Urinary bladder (tissue), 4 donors: ENCODE results near the gene DSE. TPM values are rescaled to one million over a fixed set of nuclear protein-coding genes. Genes with fewer than 3 reads are reported as not detected.

Source experiments
- DNase-seq: peaks from one replicate; pipeline ENCODE4 v3.0.0-alpha.2; 2015; ENCODE audit errors: extremely low spot score
- H3K27ac ChIP-seq: one replicate; pipeline ENCODE4 v1.5.1; 2013; ENCODE audit warnings: low read depth, mild to moderate bottlenecking, moderate library complexity
- H3K36me3 ChIP-seq: one replicate; pipeline ENCODE4 v1.6.1; 2013; ENCODE audit warnings: mild to moderate bottlenecking, moderate library complexity; ENCODE audit not compliant: insufficient read depth
- H3K4me1 ChIP-seq: one replicate; pipeline ENCODE4 v1.6.1; 2013; ENCODE audit warnings: mild to moderate bottlenecking, moderate library complexity; ENCODE audit not compliant: insufficient read depth
- H3K4me3 ChIP-seq: one replicate; pipeline ENCODE4 v1.5.1; 2013; ENCODE audit warnings: low read depth, low read length
- WGBS: extraction: QIAGEN DNeasy Blood & Tissue Kit; methylation state at CpG from one replicate; pipeline ENCODE4 v1.1.7; 2013; 5-methylcytosine and 5-hydroxymethylcytosine counted together
- polyA plus RNA-seq: library from polyadenylated mRNA; stranded (reverse); fragments of 200-250 nt; gene quantifications from one replicate; pipeline ENCODE4 v1.2.3, GENCODE V29; 2013
- total RNA-seq: library from RNA; depleted of rRNA; stranded (reverse); fragments of >200 nt; gene quantifications from one replicate; pipeline ENCODE4 v1.2.3, GENCODE V29; 2014
- donor health status: healthy with polysubstance abuse.
- donor health status: healthy.

DSE gene
- total and polyA plus RNA-seq, 2 donors: 18.4 to 76.5 TPM

GRCh38 chr6:116458264-116458663 lies 87.5 kb downstream of the DSE start:
- 93% methylated on average over 9 of the region's 9 CpGs for WGBS
- Histone ChIP-seq H3K27ac (no peak overlapping the region), H3K36me3 (no peaks in the 10 kb centered on the region), H3K4me1 (no peaks in the 10 kb centered on the region), H3K4me3 (no peak overlapping the region)
- DNase-seq: no peak

GRCh38 chr6:116459927-116460326 lies 89.2 kb downstream of the DSE start:
- no peaks in the 10 kb centered on the region for H3K4me1 ChIP-seq
- no peak for DNase-seq
- H3K27ac ChIP-seq: no peak overlapping the region
- no peaks in the 10 kb centered on the region for H3K36me3 ChIP-seq
- no peak overlapping the region for H3K4me3 ChIP-seq
- 77% methylated on average over 4 of the region's 4 CpGs for WGBS

GRCh38 chr6:116461331-116461931 lies 90.7 kb downstream of the DSE start, which contains the start of gene CALHM6:
Gene CALHM6, plus strand, starts transcription at chr6:116461375. Its CDS starts 555 bp downstream, at chr6:116461930.
- no peak within 1 kb of the TSS for H3K27ac ChIP-seq
- 44% methylated on average over 13 of the region's 13 CpGs for WGBS

GRCh38 chr6:116461932-116462885 lies 91.5 kb downstream of the DSE start:
- H3K27ac ChIP-seq: no peak overlapping the region
- H3K4me3 ChIP-seq: peak overlapping the region; percentile 42
- no peaks in the 10 kb centered on the region for H3K36me3 ChIP-seq
- 10% methylated on average over 84 of the region's 84 CpGs for WGBS
- H3K4me1 ChIP-seq: no peaks in the 10 kb centered on the region
- DNase-seq: no peak

More at GRCh38 chr6:116461331-116461931, 90.7 kb downstream of the DSE start, which contains the start of gene CALHM6:
- Histone ChIP-seq H3K36me3 (no peaks in the 10 kb centered on the region), H3K4me3 (peak within 1 kb of the TSS; percentile 42), H3K4me1 (no peaks in the 10 kb centered on the region)
- no peak for DNase-seq

GRCh38 chr6:116463301-116463700 lies 92.6 kb downstream of the DSE start:
- no peak overlapping the region for H3K4me3 ChIP-seq
- DNase-seq: no peak
- 88% methylated on average over 4 of the region's 4 CpGs for WGBS
- H3K4me1 ChIP-seq: no peaks in the 10 kb centered on the region
- no peak overlapping the region for H3K27ac ChIP-seq
- H3K36me3 ChIP-seq: no peaks in the 10 kb centered on the region

GRCh38 chr6:116465246-116465645 lies 94.5 kb downstream of the DSE start:
- no peak overlapping the region for H3K4me3 ChIP-seq
- no peaks in the 10 kb centered on the region for H3K36me3 ChIP-seq
- DNase-seq: no peak
- 69% methylated on average over 5 of the region's 5 CpGs for WGBS
- no peak overlapping the region for H3K27ac ChIP-seq
- no peaks in the 10 kb centered on the region for H3K4me1 ChIP-seq

- Histone ChIP-seq H3K4me1 (no peaks in the 10 kb centered on the region), H3K36me3 (no peaks in the 10 kb centered on the region), H3K27ac (no peak overlapping the region), H3K4me3 (no peak overlapping the region)
- WGBS: 94% methylated on average over 1 of the region's 1 CpG
- DNase-seq: no peak
Observed at GRCh38 chr6:116467096-116467495, 96.3 kb downstream of the DSE start.

- Histone ChIP-seq H3K4me3 (no peak overlapping the region), H3K4me1 (no peaks in the 10 kb centered on the region), H3K36me3 (no peaks in the 10 kb centered on the region), H3K27ac (no peak overlapping the region)
- DNase-seq: no peak
Observed at GRCh38 chr6:116467514-116467913, 96.8 kb downstream of the DSE start.

GRCh38 chr6:116468293-116468692 lies 97.5 kb downstream of the DSE start:
- 43% methylated on average over 1 of the region's 1 CpG for WGBS
- Histone ChIP-seq H3K4me1 (no peaks in the 10 kb centered on the region), H3K27ac (no peak overlapping the region), H3K36me3 (no peaks in the 10 kb centered on the region), H3K4me3 (no peak overlapping the region)
- no peak for DNase-seq

GRCh38 chr6:116471531-116471930 lies 100.8 kb downstream of the DSE start:
- WGBS: 80% methylated on average over 1 of the region's 1 CpG
- Histone ChIP-seq H3K4me3 (no peak overlapping the region), H3K27ac (no peak overlapping the region), H3K36me3 (no peaks in the 10 kb centered on the region), H3K4me1 (no peaks in the 10 kb centered on the region)
- DNase-seq: no peak

GRCh38 chr6:116472706-116473105 lies 102.0 kb downstream of the DSE start:
- H3K4me3 ChIP-seq: no peak overlapping the region
- H3K36me3 ChIP-seq: no peaks in the 10 kb centered on the region
- H3K27ac ChIP-seq: no peak overlapping the region
- H3K4me1 ChIP-seq: no peaks in the 10 kb centered on the region
- 47% methylated on average over 3 of the region's 3 CpGs for WGBS
- DNase-seq: no peak

GRCh38 chr6:116475141-116475540 lies 104.4 kb downstream of the DSE start:
- Histone ChIP-seq H3K36me3 (no peaks in the 10 kb centered on the region), H3K4me1 (no peaks in the 10 kb centered on the region), H3K27ac (no peak overlapping the region), H3K4me3 (no peak overlapping the region)
- no peak for DNase-seq
- WGBS: 51% methylated on average over 1 of the region's 1 CpG

- 73% methylated on average over 5 of the region's 5 CpGs for WGBS
- Histone ChIP-seq H3K4me1 (no peaks in the 10 kb centered on the region), H3K27ac (no peak overlapping the region), H3K4me3 (no peak overlapping the region), H3K36me3 (no peaks in the 10 kb centered on the region)
- no peak for DNase-seq
Observed at GRCh38 chr6:116476002-116476678, 105.4 kb downstream of the DSE start.
